ENCODE data around the gene ARHGAP44. TPM values are rescaled to one million over a fixed set of nuclear protein-coding genes. Genes with fewer than 3 reads are reported as not detected.

The ARHGAP44 gene
- total and polyA plus RNA-seq, 2 experiments from 2014 or later: 5.8 to 16.4 TPM

DNA sequence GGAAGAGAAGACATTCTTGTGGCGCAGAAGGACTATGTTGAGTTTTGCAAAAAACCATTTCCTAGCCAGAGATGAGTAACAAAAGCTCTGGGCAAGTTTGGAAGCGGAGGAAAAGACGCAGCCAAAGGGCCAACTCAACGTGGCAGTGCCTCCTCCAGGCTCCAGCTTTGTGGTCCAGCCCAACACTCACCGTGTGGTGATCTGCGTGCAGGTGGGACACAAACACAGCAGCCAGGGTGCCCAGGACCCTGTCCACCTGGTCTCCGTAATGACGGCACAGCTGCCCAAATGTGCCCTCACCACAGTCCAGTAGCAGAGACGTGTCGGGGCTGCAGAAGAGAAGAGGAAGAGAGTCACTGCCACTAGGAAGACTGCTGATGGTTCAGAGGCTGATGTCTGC lies 207.1 kb downstream of the ARHGAP44 start:
- H3K4me3 ChIP-seq: no peak overlapping the region
- peaks cover 76% of the 10 kb centered on the region for H3K36me3 ChIP-seq (ENCODE audit: insufficient read depth)
- H3K36me3 Mint-ChIP-seq (ENCODE audit: low read depth): peaks cover 96% of the 10 kb centered on the region

More for the DNA sequence above, 207.1 kb downstream of the ARHGAP44 start:
- no peaks in the 10 kb centered on the region for H3K4me1 Mint-ChIP-seq
- Histone ChIP-seq H3K27ac (ENCODE audit: low read depth) (no peak overlapping the region), H3K27me3 (ENCODE audit: insufficient read depth) (no peaks in the 10 kb centered on the region), H3K9me2 (ENCODE audit: insufficient read depth) (no peaks in the 10 kb centered on the region), H3K79me2 (replicated peaks; ENCODE audit: insufficient read depth) (no peaks in the 10 kb centered on the region), H3F3A (replicated peaks; ENCODE audit: low read depth) (no peaks in the 10 kb centered on the region), H2AFZ (no peak overlapping the region), H3K4me1 (ENCODE audit: insufficient read depth) (no peaks in the 10 kb centered on the region), H3K4me2 (no peak overlapping the region), H4K20me1 (replicated peaks; ENCODE audit: insufficient read depth) (peaks cover 18% of the 10 kb centered on the region)
- peaks cover 5% of the 10 kb centered on the region for H3K27me3 Mint-ChIP-seq (ENCODE audit: insufficient read depth, low read depth, poor library complexity)
- no peak overlapping the region for H3K4me3 Mint-ChIP-seq
- no peak for TF ChIP-seq POLR2AphosphoS5 (IDR thresholded peaks at IDR 0.05; ENCODE audit: low read depth)
- TF ChIP-seq, protein P1, sequence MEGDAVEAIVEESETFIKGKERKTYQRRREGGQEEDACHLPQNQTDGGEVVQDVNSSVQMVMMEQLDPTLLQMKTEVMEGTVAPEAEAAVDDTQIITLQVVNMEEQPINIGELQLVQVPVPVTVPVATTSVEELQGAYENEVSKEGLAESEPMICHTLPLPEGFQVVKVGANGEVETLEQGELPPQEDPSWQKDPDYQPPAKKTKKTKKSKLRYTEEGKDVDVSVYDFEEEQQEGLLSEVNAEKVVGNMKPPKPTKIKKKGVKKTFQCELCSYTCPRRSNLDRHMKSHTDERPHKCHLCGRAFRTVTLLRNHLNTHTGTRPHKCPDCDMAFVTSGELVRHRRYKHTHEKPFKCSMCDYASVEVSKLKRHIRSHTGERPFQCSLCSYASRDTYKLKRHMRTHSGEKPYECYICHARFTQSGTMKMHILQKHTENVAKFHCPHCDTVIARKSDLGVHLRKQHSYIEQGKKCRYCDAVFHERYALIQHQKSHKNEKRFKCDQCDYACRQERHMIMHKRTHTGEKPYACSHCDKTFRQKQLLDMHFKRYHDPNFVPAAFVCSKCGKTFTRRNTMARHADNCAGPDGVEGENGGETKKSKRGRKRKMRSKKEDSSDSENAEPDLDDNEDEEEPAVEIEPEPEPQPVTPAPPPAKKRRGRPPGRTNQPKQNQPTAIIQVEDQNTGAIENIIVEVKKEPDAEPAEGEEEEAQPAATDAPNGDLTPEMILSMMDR (conservative IDR thresholded peaks at IDR 0.05; ENCODE audit: low read depth in 2 of 2): no peak
- no peak for TF ChIP-seq REST (IDR thresholded peaks at IDR 0.05; ENCODE audit: unreplicated experiment)
- TF ChIP-seq, protein P2, sequence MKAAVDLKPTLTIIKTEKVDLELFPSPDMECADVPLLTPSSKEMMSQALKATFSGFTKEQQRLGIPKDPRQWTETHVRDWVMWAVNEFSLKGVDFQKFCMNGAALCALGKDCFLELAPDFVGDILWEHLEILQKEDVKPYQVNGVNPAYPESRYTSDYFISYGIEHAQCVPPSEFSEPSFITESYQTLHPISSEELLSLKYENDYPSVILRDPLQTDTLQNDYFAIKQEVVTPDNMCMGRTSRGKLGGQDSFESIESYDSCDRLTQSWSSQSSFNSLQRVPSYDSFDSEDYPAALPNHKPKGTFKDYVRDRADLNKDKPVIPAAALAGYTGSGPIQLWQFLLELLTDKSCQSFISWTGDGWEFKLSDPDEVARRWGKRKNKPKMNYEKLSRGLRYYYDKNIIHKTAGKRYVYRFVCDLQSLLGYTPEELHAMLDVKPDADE (IDR thresholded peaks at IDR 0.05): no peak
- TF ChIP-seq CREB1 (CRISPR knock-in tag; IDR thresholded peaks at IDR 0.05; ENCODE audit: low read depth): no peak
- no peak for TF ChIP-seq EZH2phosphoT487 (IDR thresholded peaks at IDR 0.05; ENCODE audit: unreplicated experiment)
- no peak for TF ChIP-seq STAT1 (IDR thresholded peaks at IDR 0.05; ENCODE audit: unreplicated experiment)
- no peak for TF ChIP-seq NANOG (IDR thresholded peaks at IDR 0.05; ENCODE audit: borderline replicate concordance)
- TF ChIP-seq, protein P3, sequence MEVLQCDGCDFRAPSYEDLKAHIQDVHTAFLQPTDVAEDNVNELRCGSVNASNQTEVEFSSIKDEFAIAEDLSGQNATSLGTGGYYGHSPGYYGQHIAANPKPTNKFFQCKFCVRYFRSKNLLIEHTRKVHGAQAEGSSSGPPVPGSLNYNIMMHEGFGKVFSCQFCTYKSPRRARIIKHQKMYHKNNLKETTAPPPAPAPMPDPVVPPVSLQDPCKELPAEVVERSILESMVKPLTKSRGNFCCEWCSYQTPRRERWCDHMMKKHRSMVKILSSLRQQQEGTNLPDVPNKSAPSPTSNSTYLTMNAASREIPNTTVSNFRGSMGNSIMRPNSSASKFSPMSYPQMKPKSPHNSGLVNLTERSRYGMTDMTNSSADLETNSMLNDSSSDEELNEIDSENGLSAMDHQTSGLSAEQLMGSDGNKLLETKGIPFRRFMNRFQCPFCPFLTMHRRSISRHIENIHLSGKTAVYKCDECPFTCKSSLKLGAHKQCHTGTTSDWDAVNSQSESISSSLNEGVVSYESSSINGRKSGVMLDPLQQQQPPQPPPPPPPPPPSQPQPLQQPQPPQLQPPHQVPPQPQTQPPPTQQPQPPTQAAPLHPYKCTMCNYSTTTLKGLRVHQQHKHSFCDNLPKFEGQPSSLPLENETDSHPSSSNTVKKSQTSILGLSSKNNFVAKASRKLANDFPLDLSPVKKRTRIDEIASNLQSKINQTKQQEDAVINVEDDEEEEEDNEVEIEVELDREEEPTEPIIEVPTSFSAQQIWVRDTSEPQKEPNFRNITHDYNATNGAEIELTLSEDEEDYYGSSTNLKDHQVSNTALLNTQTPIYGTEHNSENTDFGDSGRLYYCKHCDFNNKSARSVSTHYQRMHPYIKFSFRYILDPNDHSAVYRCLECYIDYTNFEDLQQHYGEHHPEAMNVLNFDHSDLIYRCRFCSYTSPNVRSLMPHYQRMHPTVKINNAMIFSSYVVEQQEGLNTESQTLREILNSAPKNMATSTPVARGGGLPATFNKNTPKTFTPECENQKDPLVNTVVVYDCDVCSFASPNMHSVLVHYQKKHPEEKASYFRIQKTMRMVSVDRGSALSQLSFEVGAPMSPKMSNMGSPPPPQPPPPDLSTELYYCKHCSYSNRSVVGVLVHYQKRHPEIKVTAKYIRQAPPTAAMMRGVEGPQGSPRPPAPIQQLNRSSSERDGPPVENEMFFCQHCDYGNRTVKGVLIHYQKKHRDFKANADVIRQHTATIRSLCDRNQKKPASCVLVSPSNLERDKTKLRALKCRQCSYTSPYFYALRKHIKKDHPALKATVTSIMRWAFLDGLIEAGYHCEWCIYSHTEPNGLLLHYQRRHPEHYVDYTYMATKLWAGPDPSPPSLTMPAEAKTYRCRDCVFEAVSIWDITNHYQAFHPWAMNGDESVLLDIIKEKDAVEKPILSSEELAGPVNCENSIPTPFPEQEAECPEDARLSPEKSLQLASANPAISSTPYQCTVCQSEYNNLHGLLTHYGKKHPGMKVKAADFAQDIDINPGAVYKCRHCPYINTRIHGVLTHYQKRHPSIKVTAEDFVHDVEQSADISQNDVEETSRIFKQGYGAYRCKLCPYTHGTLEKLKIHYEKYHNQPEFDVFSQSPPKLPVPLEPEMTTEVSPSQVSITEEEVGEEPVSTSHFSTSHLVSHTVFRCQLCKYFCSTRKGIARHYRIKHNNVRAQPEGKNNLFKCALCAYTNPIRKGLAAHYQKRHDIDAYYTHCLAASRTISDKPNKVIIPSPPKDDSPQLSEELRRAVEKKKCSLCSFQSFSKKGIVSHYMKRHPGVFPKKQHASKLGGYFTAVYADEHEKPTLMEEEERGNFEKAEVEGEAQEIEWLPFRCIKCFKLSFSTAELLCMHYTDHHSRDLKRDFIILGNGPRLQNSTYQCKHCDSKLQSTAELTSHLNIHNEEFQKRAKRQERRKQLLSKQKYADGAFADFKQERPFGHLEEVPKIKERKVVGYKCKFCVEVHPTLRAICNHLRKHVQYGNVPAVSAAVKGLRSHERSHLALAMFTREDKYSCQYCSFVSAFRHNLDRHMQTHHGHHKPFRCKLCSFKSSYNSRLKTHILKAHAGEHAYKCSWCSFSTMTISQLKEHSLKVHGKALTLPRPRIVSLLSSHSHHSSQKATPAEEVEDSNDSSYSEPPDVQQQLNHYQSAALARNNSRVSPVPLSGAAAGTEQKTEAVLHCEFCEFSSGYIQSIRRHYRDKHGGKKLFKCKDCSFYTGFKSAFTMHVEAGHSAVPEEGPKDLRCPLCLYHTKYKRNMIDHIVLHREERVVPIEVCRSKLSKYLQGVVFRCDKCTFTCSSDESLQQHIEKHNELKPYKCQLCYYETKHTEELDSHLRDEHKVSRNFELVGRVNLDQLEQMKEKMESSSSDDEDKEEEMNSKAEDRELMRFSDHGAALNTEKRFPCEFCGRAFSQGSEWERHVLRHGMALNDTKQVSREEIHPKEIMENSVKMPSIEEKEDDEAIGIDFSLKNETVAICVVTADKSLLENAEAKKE (CRISPR knock-in tag; IDR thresholded peaks at IDR 0.05): no peak
- TF ChIP-seq ZNF331 (CRISPR knock-in tag; IDR thresholded peaks at IDR 0.05; ENCODE audit: low read depth): no peak
- TF ChIP-seq EZH2 (IDR thresholded peaks at IDR 0.05; ENCODE audit: low read depth, unreplicated experiment): no peak
- TF ChIP-seq ZNF114 (CRISPR knock-in tag; IDR thresholded peaks at IDR 0.05): no peak
- no peak for TF ChIP-seq JUNB (IDR thresholded peaks at IDR 0.05; ENCODE audit: unreplicated experiment)
- H3K27ac Mint-ChIP-seq: no peak overlapping the region
- no peaks in the 10 kb centered on the region; the same call in 2 of the 3 replicates for H3K9me3 Mint-ChIP-seq
- DNase-seq (ENCODE audit: low spot score): no peak
- no peak for ATAC-seq

All from GM23338 (cell line).